Stimulated activated CD8-positive, alpha-beta memory T cell treated with anti-CD3 and anti-CD28 coated beads, Interleukin-15, amount 100 ng/mL, for 24 hours (primary cell): ENCODE results near the gene IGF1R.

Source experiments
- DNase-seq: peaks from one replicate; pipeline ENCODE4 v3.0.0-alpha.2; 2020; ENCODE audit warnings: low read depth

IGF1R gene

GRCh38 chr15:98776607-98777281 lies 128.4 kb downstream of the IGF1R start:
- DNase-seq = no peak

- no peak for DNase-seq
These were observed 129.1 kb downstream of the IGF1R start for GRCh38 chr15:98777426-98777825.

GRCh38 chr15:98778263-98778959 lies 130.1 kb downstream of the IGF1R start:
- no peak for DNase-seq

GRCh38 chr15:98778960-98779359 lies 130.6 kb downstream of the IGF1R start:
- no peak for DNase-seq

GRCh38 chr15:98779463-98780071 lies 131.2 kb downstream of the IGF1R start:
- peak; percentile 41 for DNase-seq

- DNase-seq = no peak
These were observed 133.5 kb downstream of the IGF1R start for GRCh38 chr15:98781838-98782237.

GRCh38 chr15:98782801-98783200 lies 134.5 kb downstream of the IGF1R start:
- no peak for DNase-seq

- no peak for DNase-seq
These were observed 137.1 kb downstream of the IGF1R start for GRCh38 chr15:98785431-98785806.

- DNase-seq = no peak
These were observed 137.7 kb downstream of the IGF1R start for GRCh38 chr15:98785807-98786621.

- no peak for DNase-seq
These were observed 138.4 kb downstream of the IGF1R start for GRCh38 chr15:98786717-98787116.

- DNase-seq = no peak
These were observed 138.9 kb downstream of the IGF1R start for GRCh38 chr15:98787194-98787593.

GRCh38 chr15:98787936-98788757 lies 139.8 kb downstream of the IGF1R start:
- DNase-seq = no peak

GRCh38 chr15:98789020-98789419 lies 140.7 kb downstream of the IGF1R start:
- no peak for DNase-seq

- no peak for DNase-seq
These were observed 141.9 kb downstream of the IGF1R start for GRCh38 chr15:98790270-98790669.

- no peak for DNase-seq
These were observed 142.8 kb downstream of the IGF1R start for GRCh38 chr15:98791046-98791701.

- no peak for DNase-seq
These were observed 143.8 kb downstream of the IGF1R start for GRCh38 chr15:98792117-98792516.

GRCh38 chr15:98794211-98794610 lies 145.9 kb downstream of the IGF1R start:
- DNase-seq = no peak

- no peak for DNase-seq
These were observed 146.4 kb downstream of the IGF1R start for GRCh38 chr15:98794748-98795147.

- DNase-seq = no peak
These were observed 147.6 kb downstream of the IGF1R start for GRCh38 chr15:98795980-98796379.

- no peak for DNase-seq
These were observed 148.5 kb downstream of the IGF1R start for GRCh38 chr15:98796685-98797357.
